ENCODE measurements around the gene LVRN.
A peak's percentile ranks its signal among the peaks of the same experiment; 100 is the strongest.

LVRN gene

DNA sequence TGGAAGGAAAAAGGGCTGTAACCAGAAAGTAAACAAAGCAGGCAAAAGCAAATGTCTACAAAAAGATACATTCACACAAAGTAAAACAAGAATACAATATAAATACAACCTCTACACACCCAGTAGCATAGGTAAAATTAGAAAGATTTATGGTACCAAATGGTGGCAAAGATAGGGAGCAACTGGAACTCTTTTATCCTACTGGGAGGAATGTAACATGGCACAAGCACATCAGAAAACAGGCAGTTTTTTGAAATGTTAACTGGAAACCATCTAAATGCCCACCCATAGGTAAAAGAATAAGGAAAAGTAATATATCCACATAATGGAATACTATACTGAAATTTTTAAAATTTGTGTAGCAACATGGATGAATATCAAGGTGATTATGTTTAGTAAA lies 61.3 kb downstream of the LVRN start:
- DNase-seq (ENCODE audit: low read depth in 3 of 3), result no peak

DNA sequence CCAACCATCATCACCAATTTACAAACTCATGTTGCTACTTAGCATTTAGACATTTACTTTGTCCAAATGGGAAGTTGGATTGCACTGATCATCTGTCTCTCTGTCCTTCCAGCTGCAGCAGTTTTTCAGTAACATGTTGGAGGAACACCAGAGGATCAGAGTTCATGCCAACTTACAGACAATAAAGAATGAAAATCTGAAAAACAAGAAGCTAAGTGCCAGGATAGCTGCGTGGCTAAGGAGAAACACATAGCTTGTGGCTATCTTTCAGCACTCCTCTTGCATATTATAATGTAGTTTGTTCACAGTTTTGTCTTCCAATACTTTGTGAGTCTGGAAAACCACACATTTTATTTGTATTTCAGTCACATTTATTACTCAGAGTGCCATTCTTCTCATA lies 63.6 kb downstream of the LVRN start:
- no peak for DNase-seq (ENCODE audit: low read depth in 3 of 3)

DNA sequence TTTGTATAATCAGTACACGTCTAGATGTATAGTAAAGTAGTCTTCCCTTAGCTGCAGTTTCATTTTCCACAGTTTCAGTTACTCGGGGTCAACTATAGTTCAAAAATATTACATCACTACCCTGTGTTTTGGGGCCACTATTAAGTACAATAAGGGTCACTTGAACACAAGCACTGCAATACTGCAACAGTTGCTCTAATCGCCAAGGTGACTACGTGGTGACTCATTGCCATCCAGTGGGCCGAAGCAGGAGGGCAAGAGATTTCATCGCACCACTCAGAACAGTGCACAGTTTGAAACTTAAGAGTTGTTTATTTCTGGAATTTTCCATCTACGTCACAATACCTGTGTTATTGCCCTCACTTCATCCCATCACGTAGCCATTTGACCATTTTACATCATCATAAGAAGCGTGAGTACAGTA lies 69.8 kb downstream of the LVRN start, which contains the start of gene ARL14EPL:
Gene ARL14EPL (plus strand): TSS at position 379 of the 424 bp plus-strand sequence. CDS start 18,994 bp downstream, outside the sequence.
- no peak for DNase-seq (ENCODE audit: low read depth in 3 of 3)

DNA sequence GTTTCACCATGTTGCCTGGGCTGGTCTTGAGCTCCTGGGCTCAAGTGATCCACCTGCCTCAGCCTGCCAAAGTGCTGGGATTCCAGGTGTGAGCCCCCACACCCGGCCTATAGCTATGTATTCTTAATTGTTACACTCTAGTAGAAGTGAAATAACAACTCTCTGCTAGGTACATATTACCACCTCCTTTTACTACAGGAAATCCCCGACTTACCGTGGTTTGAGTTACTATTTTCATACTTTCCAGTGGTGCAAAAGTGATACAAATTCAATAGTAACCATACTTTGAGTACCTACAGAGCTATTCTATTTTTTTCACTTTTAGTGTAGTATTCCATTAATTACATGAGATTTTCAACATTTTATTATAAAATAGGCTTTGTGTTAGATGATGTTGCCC lies 70.7 kb downstream of the LVRN start:
- no peak for DNase-seq (ENCODE audit: low read depth in 3 of 3)

DNA sequence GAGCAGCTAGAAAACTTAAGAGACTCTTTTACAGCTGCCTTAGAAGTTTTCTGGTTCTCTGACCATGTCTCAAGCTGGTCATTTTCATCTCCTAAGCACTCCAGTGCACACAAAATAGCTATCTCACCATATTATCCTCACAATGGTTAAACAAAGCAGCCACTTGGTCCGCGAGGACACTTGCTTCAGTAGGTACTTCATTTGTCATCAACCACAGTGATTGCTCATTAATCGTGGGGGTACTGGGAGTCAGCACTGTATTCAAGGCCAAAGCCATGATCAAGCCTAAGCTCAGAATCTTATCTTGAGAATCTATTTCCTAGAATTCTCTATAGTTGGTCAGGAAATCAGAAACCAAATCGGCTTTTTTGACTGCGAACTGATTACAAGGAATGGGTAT lies 72.8 kb downstream of the LVRN start:
- DNase-seq (ENCODE audit: low read depth in 3 of 3), result no peak

DNA sequence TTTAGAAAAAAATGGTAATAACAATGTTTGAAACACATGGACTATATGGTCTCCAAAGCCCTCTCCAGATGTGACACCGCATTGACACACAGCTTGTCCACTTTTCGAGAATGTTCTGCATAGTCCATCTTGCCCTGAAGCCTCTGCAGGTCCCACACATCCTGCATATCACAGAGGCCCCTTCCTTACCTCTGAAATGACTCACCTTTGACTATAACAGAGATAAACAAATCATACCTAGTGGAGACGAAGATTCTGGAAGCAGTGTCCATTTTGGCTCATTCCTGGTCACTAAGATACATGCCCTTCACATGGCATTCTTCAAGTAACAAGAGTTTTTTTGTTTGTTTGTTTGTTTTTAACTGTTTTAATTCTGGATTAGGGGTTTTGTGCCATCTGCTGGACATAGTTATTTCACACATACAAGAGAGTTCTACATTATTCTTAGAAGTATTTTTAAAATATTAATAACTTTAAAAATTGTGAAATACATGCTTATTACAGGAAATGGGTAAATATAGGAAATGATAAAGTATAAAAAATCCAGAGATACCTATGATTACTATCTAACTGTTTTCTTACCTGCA lies 75.1 kb downstream of the LVRN start:
- no peak for DNase-seq (ENCODE audit: low read depth in 3 of 3)

DNA sequence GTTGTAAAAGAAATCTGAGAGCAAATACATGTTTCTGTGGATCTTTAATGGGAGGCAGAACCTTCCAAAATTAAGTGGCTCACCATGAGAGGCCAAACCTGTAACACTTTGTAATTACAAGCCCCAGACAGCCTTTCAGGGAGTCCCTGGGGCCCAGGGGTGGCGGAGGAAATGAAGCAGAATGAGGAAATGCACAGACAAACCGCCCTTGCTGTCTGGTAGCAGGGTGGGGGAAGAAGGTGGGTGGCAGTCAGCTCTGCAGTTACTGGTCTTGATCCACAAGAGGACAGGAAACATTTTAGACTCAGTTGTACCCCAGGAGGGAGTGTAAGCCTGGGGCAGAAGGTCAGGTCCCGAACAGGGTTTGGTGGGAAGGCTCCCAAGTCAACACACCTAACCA lies 76.5 kb downstream of the LVRN start:
- DNase-seq (ENCODE audit: low read depth in 3 of 3), result no peak

DNA sequence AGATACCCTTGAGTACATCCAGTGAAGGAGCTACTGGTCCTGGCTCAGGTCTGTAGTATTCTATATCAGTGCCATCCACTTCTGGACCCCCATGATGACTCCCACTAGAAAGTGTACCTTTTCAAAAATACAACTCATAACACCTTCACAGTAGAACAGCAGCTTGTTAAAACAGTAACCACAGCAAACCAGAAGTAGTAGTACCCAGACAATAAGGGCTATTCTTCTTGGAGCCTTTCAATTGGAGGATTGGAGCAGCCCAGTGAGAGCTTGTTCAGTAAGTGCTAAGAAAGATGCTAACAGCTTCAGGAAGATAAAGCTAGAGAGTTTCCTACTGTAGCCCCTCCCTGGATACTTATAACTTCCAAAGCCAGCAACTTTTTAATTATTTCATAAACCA lies 80.1 kb downstream of the LVRN start:
- DNase-seq (ENCODE audit: low read depth in 3 of 3), result no peak

DNA sequence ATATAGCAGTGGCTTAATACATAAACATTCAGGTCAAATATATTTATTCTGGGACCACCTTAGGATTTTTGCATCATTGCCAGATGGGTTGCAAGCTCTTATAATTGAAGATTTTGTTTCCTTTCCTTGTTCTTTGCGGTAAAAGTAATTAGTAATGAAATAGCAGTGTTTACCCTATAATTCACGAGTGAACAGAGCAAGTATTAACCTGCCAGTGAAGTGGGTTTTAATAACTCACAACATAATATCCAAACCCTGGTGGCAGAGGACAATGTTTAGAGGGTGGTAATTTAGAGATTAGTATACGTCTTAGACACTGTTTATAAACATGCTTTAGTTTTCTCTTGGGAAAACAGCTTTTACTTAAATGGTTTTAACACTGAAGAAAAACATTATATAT lies 81.8 kb downstream of the LVRN start:
- no peak for DNase-seq (ENCODE audit: low read depth in 3 of 3)

DNA sequence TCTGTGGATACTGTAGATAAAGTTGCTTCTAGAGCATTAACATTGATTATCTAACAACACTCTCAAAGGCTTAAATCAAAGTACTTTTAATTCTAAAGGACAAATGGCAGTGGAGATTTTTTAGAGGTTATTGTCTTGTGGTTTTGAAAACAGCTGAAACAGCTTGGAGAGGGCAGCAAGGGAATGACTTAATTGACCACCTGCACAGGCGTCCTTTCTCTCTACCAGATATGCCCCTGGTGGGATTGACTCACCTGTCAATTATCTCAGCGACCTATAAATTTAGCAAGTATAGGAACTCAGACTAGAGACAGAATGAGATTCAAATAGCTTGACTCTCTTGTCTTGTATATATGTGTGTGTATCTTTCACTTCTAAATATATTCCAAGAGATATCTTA lies 83.5 kb downstream of the LVRN start:
- no peak for DNase-seq (ENCODE audit: low read depth in 3 of 3)

DNA sequence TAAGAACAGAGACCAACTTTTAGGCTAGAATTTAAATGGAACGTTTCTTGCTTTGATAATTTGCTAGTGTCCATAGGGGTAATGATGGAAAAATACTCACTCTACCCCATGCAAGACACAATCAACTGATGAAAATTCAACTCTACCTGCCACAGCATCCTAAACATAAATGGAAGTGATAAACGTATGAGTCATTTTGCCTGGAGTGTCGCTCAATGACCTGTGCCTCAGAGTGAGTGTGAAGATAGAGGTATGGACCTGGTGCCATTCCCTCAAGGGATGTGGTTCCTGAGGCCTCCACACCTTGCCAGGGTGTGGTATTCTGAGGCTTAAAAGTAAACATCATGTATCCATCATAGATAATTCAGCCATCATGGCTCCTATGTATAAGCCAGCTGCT lies 84.0 kb downstream of the LVRN start:
- no peak for DNase-seq (ENCODE audit: low read depth in 3 of 3)

DNA sequence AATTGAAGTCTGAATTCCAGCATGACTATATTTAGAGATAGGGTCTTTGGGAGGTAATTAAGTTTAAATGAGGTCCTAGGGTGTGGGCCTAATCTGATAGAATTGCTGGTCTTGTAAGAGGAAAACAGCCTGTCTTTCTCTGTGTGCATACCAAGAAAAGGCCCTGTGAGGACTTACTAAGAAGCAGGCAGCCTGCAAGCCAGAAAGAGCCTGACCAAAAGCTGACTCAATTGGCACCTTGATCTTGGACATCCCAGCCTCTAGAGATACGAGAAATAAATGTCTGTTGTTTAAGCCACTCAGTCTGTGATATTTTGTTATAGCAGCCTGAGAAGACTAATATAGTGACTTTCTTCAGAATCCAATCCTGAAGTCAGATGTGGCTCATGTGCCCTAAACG lies 84.5 kb downstream of the LVRN start:
- no peak for DNase-seq (ENCODE audit: low read depth in 3 of 3)

DNA sequence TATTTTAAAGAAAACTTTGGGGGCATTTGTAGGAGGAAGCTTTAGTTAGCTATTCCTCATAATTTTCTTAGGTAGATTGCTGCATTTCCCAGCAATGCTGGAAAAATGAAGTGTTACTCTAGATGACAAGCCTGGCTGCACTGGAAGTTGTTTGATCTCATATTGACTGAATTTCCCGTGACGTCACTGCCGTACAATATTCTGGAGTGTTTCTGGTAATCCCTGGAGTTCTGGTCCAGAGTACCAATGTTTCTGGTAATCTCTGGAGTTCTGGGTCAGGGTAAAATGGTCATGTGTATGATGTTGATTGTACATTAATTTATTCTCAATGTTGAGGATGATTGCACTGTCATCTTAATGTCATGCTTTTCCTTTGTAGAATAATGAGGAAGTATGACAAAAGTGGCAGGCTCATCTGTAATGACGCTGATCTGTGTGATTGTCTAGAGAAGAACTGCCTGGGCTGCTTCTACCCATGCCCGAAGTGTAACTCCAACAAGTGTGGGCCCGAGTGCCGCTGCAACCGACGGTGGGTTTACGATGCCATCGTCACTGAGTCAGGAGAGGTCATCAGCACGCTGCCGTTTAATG lies 96.2 kb downstream of the LVRN start:
- DNase-seq (ENCODE audit: low read depth in 3 of 3), result no peak

DNA sequence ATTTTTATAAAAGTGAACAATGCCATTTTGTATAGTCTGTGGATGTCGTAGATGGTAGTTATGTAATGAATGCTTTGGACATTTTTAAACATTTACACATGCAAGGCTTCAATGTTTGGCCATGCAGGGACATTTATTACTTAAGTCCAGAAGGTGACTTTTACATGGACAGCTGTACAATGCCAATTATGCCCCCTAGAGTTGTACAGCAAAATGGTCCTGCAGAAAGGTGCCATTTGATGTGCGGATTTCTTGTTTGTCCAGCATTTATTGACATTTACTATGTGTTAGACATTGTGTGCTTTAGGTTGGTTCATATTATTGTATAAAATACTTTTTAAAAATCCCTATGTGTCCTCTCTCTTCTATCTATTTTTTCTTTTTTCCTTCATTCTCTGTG lies 100.1 kb downstream of the LVRN start:
- DNase-seq (ENCODE audit: low read depth in 3 of 3), result no peak

DNA sequence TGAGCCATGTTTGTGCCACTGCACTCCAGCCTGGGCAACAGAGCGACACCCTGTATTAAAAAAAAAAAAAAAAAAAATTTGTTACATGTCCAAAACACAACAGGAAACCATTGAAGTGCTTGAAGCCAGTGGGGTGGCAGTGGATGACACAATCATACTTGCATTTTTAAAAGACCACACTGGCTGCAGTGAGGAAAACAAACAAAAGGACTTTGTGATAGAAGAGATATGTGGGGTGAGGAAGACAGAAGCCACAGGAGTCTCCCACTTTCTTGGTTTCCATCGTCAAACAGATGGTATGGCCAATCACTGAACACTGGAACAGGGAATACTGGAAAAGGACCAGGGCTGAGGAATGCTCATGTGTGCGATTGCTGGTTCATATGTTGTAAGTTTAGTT lies 101.7 kb downstream of the LVRN start:
- DNase-seq (ENCODE audit: low read depth in 3 of 3), result no peak

DNA sequence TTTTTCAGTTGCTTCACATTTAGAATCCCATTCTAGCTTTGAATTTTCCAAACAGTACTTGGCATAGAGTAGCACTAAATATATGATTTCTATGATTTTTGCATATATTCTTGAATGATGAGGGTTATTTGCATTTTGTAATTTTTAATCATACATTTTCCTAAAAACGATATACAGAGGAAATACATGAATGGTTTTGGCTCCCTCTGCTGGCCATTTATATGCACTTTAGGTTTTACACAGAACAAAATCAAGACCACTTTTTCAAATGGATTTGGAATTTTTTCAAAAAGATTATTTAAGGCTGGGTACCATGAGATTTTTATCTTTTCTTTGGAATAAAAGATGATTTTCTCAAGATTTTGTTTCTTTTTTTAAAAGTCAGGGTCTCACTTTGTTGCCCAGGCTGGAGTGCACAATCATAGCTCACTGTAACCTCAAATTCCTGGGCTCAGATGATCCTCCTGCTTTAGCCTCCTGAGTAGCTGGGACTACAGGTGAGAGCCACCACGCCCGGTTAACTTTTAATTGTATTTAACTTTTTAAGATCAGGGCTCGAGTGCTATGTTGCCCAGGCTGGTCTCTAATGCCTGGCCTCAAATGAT lies 105.9 kb downstream of the LVRN start:
- DNase-seq (ENCODE audit: low read depth in 3 of 3), result peak in 1 of 3 experiments; percentile 13

DNA sequence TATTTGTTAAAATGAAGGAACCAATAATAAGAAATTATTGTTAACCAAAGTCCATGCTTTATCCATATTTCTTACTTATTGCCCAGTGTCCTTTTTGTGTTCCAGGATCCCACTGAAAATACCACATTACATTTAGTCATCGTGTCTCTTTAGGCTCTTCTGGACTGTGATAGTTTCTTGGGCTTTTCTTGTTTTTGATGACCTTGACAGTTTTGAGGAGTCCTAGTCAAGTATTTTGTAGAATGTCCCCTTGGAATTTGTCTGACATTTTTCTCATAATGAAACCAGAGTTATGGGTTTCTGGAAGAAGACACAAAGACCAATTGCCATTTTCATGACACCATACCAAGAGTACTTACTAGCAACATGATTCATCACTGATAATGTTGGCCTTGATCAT lies 108.9 kb downstream of the LVRN start:
- no peak for DNase-seq (ENCODE audit: low read depth in 3 of 3)

DNA sequence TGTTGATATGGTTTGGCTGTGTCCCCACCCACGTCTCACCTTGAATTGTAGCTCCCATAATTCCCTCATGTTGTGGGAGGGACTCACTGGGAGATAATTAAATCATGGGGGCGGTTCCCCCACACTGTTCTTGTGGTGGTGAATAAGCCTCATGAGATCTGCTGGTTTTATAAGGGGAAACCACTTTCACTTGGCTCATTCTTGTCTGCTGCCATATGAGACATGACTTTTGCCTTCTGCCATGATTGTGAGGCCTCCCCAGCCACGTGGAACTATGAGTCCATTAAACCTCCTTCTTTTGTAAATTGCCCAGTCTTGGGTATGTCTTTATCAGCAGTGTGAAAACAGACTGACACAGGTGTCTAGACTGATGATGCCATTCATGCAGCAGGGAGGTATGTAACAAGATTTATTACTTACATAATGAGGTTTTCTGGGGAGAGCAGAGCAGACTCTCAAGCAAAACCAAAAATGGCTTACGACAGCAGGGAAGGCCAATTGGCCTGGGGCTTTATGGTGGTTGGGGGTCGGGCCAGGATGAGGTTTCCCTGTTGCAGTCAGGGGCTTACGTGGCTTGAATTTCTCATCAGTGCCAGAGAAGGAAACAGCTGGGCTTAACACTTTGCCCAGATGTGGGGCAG lies 113.0 kb downstream of the LVRN start:
- no peak for DNase-seq (ENCODE audit: low read depth in 3 of 3)

DNA sequence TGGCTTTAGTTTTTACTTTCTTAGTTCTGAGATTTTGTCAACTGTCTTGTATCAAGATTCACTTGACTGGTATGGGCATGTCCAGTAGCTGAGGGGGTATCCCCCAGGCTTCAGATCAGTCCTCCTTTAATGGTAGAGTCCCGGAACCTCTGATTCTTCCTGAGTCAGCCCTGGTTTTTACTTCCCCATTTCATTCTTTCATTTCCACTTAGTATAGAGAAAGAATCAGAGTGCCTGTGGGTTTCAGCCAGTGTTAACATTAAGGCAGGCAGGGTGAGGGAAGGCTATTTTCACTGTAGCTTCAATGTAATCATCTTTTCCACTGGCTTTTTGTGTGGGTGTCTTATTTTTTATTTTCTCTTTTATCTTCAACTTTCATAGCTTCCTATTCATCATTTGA lies 114.2 kb downstream of the LVRN start:
- DNase-seq (ENCODE audit: low read depth in 3 of 3), result no peak

Measured in stimulated activated CD4-positive, alpha-beta T cell treated with anti-CD3 and anti-CD28 coated beads, TNF-alpha, amount 100 ng/mL, for 4 hours (primary cell).